Suppressor macrophage treated with lipopolysaccharide for 4 hours (primary cell): ENCODE results near the gene EXOC3.
A peak's percentile ranks its signal among the peaks of the same experiment; 100 is the strongest.
"Not testable (repeated sequence)": the region's sequence is repeated elsewhere in the genome, so short reads cannot be mapped to it uniquely, and the experiment has no call there.

ENCODE experiments used
- DNase-seq: peaks from one replicate; pipeline ENCODE4 v3.0.0-alpha.2; 2020

The EXOC3 gene

GRCh38 chr5:507986-508575, 65.1 kb downstream of the EXOC3 start:
- not testable (repeated sequence) for DNase-seq

- DNase-seq = no peak
Observed at GRCh38 chr5:509611-510185, 66.7 kb downstream of the EXOC3 start.

GRCh38 chr5:510521-510920, 67.5 kb downstream of the EXOC3 start:
- no peak for DNase-seq

GRCh38 chr5:511476-511875, 68.5 kb downstream of the EXOC3 start:
- no peak for DNase-seq

- peak; percentile 31 for DNase-seq
Observed at GRCh38 chr5:513216-514100, 70.5 kb downstream of the EXOC3 start.

GRCh38 chr5:514101-514485, 71.1 kb downstream of the EXOC3 start:
- DNase-seq = no peak

GRCh38 chr5:514673-515072, 71.7 kb downstream of the EXOC3 start:
- no peak for DNase-seq

- DNase-seq = no peak
Observed at GRCh38 chr5:515273-515836, 72.4 kb downstream of the EXOC3 start.

GRCh38 chr5:516338-516925, 73.5 kb downstream of the EXOC3 start:
- no peak for DNase-seq
